PFSK-1 (cell line): ENCODE results near the gene LPA.

Source experiments
- FOXP2 ChIP-seq: optimal IDR thresholded peaks from 2 replicates; pipeline ENCODE3; 2011; ENCODE audit warnings: borderline replicate concordance, control low read depth, inconsistent platforms; ENCODE audit not compliant: insufficient read depth; ENCODE audit errors: extremely low read length, extremely low read depth
- POLR2AphosphoS5 ChIP-seq: IDR thresholded peaks from 2 replicates; pipeline ENCODE4 v1.6.1; 2012; ENCODE audit warnings: low read depth, mild to moderate bottlenecking, control low read depth, low read length, moderate library complexity
- SIN3A ChIP-seq: IDR thresholded peaks from 2 replicates; pipeline ENCODE4 v1.6.1; 2012; ENCODE audit warnings: mild to moderate bottlenecking, low read length, moderate library complexity, borderline replicate concordance; ENCODE audit not compliant: insufficient read depth
- TAF1 ChIP-seq: IDR thresholded peaks from 2 replicates; pipeline ENCODE4 v1.6.1; 2012; ENCODE audit warnings: low read length, control low read depth, borderline replicate concordance; ENCODE audit not compliant: insufficient read depth
- TF ChIP-seq, protein P1 (sequence below), 2 experiments: IDR thresholded peaks; 2 replicates each; pipeline versions ENCODE4 v1.6.1 to v1.8.0; 2011 to 2012; ENCODE audit warnings: low read depth in 2 of 2, low read length in 2 of 2, control low read depth in 1 of 2, inconsistent platforms in 1 of 2, mild to moderate bottlenecking in 1 of 2, moderate library complexity in 1 of 2; ENCODE audit not compliant: insufficient read depth in 1 of 2

LPA gene

DNA sequence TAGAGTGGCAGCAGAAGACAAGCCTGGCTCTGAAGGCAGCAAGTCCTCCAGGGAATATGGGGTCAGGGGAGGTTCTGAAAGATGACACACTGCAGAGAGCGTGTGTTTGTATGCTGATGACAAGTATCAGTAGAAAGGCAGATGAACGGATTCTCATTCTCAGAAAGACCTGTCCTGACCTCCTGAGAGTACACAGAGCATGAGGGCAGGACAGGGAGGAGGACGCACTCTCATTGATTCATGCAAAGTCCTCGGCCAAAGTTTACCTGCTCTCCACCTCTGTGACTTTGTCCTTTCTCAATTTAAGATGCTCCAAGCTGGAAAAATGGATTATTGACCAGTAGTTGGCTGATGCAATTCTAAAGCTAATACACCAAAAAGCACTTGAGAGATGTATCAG is 156.7 kb downstream of the LPA start:
- TF ChIP-seq, protein P1, sequence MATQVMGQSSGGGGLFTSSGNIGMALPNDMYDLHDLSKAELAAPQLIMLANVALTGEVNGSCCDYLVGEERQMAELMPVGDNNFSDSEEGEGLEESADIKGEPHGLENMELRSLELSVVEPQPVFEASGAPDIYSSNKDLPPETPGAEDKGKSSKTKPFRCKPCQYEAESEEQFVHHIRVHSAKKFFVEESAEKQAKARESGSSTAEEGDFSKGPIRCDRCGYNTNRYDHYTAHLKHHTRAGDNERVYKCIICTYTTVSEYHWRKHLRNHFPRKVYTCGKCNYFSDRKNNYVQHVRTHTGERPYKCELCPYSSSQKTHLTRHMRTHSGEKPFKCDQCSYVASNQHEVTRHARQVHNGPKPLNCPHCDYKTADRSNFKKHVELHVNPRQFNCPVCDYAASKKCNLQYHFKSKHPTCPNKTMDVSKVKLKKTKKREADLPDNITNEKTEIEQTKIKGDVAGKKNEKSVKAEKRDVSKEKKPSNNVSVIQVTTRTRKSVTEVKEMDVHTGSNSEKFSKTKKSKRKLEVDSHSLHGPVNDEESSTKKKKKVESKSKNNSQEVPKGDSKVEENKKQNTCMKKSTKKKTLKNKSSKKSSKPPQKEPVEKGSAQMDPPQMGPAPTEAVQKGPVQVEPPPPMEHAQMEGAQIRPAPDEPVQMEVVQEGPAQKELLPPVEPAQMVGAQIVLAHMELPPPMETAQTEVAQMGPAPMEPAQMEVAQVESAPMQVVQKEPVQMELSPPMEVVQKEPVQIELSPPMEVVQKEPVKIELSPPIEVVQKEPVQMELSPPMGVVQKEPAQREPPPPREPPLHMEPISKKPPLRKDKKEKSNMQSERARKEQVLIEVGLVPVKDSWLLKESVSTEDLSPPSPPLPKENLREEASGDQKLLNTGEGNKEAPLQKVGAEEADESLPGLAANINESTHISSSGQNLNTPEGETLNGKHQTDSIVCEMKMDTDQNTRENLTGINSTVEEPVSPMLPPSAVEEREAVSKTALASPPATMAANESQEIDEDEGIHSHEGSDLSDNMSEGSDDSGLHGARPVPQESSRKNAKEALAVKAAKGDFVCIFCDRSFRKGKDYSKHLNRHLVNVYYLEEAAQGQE (IDR thresholded peaks at IDR 0.05; ENCODE audit: insufficient read depth in 1 of 2, low read depth in 2 of 2, low read length in 2 of 2): no peak
- TF ChIP-seq FOXP2: no peak

DNA sequence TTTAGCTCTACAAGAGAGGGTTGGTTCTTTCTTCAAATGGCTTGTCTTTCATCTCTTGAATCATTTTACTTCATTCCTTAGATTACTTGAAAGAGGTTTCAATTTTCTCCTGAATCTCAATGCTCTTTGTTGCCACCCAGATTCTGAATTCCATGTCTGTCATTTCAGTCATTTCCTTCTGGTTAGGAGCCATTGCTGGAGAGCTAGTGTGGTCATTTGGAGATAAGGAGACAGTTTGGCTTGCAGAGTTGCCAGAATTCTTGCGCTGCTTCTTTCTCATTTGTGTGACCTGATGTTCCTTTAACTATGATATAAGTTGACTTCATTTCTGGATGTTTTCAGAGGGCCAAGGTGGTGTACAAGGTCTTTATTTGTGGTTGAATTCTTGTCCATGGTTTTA is 158.1 kb downstream of the LPA start:
- TF ChIP-seq POLR2AphosphoS5 (no peak), TAF1 (no peak), SIN3A (no peak), FOXP2 (no peak)
- TF ChIP-seq, protein P1 (IDR thresholded peaks at IDR 0.05; ENCODE audit: insufficient read depth in 1 of 2, low read depth in 2 of 2, low read length in 2 of 2): no peak

DNA sequence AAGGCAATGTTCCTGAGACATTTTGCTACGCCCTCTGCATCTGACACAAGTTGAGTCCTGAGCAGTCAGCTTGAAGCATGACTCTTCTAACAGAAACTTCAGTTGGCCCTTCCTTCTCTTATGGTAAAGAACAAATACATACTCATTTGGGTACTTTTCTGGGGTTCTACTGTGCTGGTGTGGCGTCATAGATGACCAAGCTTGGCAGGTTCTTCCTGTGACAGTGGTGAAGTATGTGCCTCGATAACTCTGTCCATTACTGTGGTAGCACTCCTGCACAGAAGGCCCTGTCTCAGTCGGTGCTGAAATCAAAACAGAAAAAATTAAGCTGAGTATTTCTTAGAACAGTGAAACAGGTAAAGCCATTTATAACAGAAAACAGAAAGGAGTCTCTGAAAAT is 163.4 kb downstream of the LPA start:
- TF ChIP-seq FOXP2: no peak

DNA sequence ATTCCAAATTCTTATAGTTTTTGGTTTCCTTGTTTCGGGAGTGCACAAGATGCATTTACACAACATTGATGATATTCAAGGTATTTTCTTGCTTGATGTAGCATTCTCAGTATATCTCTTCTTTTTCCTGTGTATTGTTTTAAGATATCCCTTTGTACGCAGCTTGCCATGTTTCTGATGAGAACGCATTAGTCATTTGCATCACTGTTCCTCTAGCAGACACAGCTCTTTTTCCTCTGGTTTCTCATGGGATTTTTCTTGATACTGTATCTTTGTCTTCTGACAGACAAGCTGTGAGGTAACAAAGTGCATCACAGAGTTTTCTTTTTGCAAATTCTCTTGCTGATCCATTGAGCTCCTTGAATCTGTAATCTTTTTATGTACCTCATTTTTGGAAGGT is 169.5 kb downstream of the LPA start:
- TF ChIP-seq FOXP2 (no peak), TAF1 (no peak), POLR2AphosphoS5 (no peak), SIN3A (no peak)
- TF ChIP-seq, protein P1 (IDR thresholded peaks at IDR 0.05; ENCODE audit: insufficient read depth in 1 of 2, low read depth in 2 of 2, low read length in 2 of 2): no peak

DNA sequence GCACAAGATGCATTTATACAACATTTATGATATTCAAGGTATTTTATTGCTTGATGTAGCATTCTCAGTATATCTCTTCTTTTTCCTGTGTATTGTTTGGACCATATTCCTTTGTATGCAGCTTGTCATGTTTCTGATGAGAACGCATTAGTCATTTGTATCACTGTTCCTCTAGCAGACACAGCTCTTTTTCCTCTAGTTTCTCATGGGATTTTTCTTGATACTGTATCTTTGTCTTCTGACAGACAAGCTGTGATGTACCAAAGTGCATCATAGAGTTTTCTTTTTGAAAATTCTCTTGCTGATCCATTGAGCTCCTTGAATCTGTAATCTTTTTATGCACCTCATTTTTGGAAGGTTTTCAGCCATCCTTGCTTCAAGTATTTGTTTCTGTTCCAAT is 175.0 kb downstream of the LPA start:
- no peak for TF ChIP-seq FOXP2
- TF ChIP-seq POLR2AphosphoS5: no peak
- TF ChIP-seq, protein P1 (IDR thresholded peaks at IDR 0.05; ENCODE audit: insufficient read depth in 1 of 2, low read depth in 2 of 2, low read length in 2 of 2): no peak
- TF ChIP-seq TAF1: no peak
- TF ChIP-seq SIN3A: no peak

DNA sequence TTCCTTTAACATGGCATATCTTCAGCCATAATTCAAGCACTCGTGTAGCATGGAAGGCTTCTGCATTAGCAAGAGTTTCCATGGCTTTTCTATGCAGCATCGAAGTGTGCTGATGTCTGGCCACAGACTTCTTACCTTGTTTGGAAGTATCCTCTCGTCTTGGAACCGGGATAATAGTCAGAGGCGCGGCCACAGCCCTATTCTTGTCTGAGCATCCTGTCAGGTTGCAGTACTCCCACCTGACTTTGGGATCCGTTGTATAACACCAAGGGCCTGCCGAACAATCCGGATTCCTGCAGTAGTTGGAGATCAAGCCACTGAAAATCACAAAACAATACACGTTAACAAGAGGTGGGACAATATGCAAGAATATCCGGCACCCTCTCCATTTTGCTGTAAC is 177.0 kb downstream of the LPA start:
- TF ChIP-seq SIN3A: no peak
- TF ChIP-seq POLR2AphosphoS5: no peak
- no peak for TF ChIP-seq TAF1
- TF ChIP-seq, protein P1 (IDR thresholded peaks at IDR 0.05; ENCODE audit: insufficient read depth in 1 of 2, low read depth in 2 of 2, low read length in 2 of 2): no peak
- no peak for TF ChIP-seq FOXP2
